CD4-positive, alpha-beta memory T cell (primary cell): Measurements from ENCODE around the gene ICE1. TPM values are rescaled to one million over a fixed set of nuclear protein-coding genes. Genes with fewer than 3 reads are reported as not detected.
"Not testable (repeated sequence)": the region's sequence is repeated elsewhere in the genome, so short reads cannot be mapped to it uniquely, and the experiment has no call there.

Source experiments
- CTCF ChIA-PET: fragments of 350-600 bp; sonication (Branson Sonifier 250); formaldehyde crosslinking; loops from one replicate; lab custom pipeline; 2021; ENCODE audit warnings: inconsistent platforms; ENCODE audit not compliant: partially characterized antibody; lab: Charles Lee
- POLR2A ChIA-PET: fragments of 350-600 bp; sonication (Branson Sonifier 250); formaldehyde crosslinking; loops from one replicate; lab custom pipeline; 2021; ENCODE audit not compliant: partially characterized antibody; lab: Charles Lee
- DNase-seq, 5 donors: peaks; one replicate each; pipeline versions ENCODE4 v3.0.0 to v3.0.0-alpha.2; 2020 to 2022; ENCODE audit warnings: mixed read lengths in 1 of 5
- H3K27ac ChIP-seq: one replicate; pipeline ENCODE4 v1.7.0; 2013; ENCODE audit warnings: low read depth, low read length
- H3K27me3 ChIP-seq: 2 replicates; pipeline ENCODE4 v1.7.0; 2013; ENCODE audit warnings: mild to moderate bottlenecking, low read length, moderate library complexity; ENCODE audit not compliant: insufficient read depth
- H3K36me3 ChIP-seq: 2 replicates; pipeline ENCODE4 v1.7.0; 2013; ENCODE audit warnings: mild to moderate bottlenecking, low read length, moderate library complexity; ENCODE audit not compliant: insufficient read depth
- H3K4me1 ChIP-seq: 2 replicates; pipeline ENCODE4 v1.7.0; 2013; ENCODE audit warnings: mild to moderate bottlenecking, low read length, moderate library complexity; ENCODE audit not compliant: insufficient read depth
- H3K4me3 ChIP-seq, 2 donors: one replicate each; pipeline ENCODE4 v1.7.0; 2013; ENCODE audit warnings: low read length in 2 of 2, mild to moderate bottlenecking in 1 of 2
- H3K9me3 ChIP-seq, 2 donors: one replicate each; pipeline ENCODE4 v1.7.0; 2013; ENCODE audit warnings: low read length in 2 of 2, control low read depth in 1 of 2; ENCODE audit not compliant: control insufficient read depth in 1 of 2
- H3K27ac Mint-ChIP-seq, 7 donors: one replicate each; pipeline ENCODE4 v1.8.0; 2020 to 2021; ENCODE audit warnings: mixed read lengths in 7 of 7, mild to moderate bottlenecking in 6 of 7, inconsistent platforms in 3 of 7, moderate library complexity in 3 of 7
- H3K27me3 Mint-ChIP-seq, 2 donors: one replicate each; pipeline ENCODE4 v1.8.0; 2020 to 2021; ENCODE audit warnings: mixed read lengths in 2 of 2
- H3K36me3 Mint-ChIP-seq, 2 donors: one replicate each; pipeline ENCODE4 v1.8.0; 2020 to 2021; ENCODE audit warnings: mixed read lengths in 2 of 2, inconsistent platforms in 1 of 2, mild to moderate bottlenecking in 1 of 2
- H3K4me1 Mint-ChIP-seq, 4 donors: one replicate each; pipeline ENCODE4 v1.8.0; 2020 to 2021; ENCODE audit warnings: mixed read lengths in 4 of 4, mild to moderate bottlenecking in 1 of 4
- H3K4me3 Mint-ChIP-seq, 8 donors: one replicate each; pipeline ENCODE4 v1.8.0; 2020 to 2021; ENCODE audit warnings: mixed read lengths in 8 of 8, mild to moderate bottlenecking in 7 of 8, moderate library complexity in 6 of 8, inconsistent platforms in 3 of 8
- H3K9me3 Mint-ChIP-seq, 8 donors: one replicate each; pipeline ENCODE4 v1.8.0; 2020 to 2021; ENCODE audit warnings: mixed read lengths in 8 of 8, mild to moderate bottlenecking in 5 of 8, inconsistent platforms in 3 of 8, moderate library complexity in 1 of 8
- intact Hi-C: fragments of 100-400 bp; cut with micrococcal nuclease; formaldehyde crosslinking; loops from one replicate; pipeline ENCODE4 v1.15.1; 2023
- polyA plus RNA-seq, 2 donors: library from polyadenylated mRNA; unstranded; fragments of 300-500 nt; fragmentation: Illumina TruSeq; gene quantifications; one replicate each; pipeline ENCODE4 v1.2.3, GENCODE V29; 2021
- total RNA-seq, 2 experiments: library from RNA; stranded (reverse); gene quantifications; one replicate each; pipeline ENCODE4 v1.2.3, GENCODE V29; 2021

ICE1 gene
- total and polyA plus RNA-seq, 4 experiments from 2014 or later = 8.9 to 52.1 (median 36.4) TPM

DNA sequence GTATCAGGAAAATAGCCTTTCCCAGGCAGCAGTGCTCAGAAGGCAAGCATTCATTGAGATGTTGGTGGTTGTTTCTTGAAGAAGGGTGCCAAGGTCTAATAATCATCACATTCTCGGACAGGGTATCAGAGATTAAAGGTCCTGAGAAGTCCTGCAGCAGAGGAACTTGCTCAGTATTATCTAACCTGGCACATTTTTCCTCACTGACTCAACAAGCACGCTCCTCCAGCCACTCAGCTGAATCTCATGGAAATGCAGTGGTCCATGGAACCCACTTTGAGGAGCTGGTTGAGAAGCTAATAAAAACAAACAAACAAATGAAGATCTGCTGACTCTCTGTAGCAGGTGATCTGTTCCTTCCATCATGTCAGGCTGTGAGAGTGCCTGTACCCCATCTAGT, 35.3 kb upstream of the ICE1 start:
- H3K4me1 Mint-ChIP-seq = no peaks in the 10 kb centered on the region
- H3K27me3 Mint-ChIP-seq = no peaks in the 10 kb centered on the region
- H3K4me3 ChIP-seq = no peak overlapping the region
- no peaks in the 10 kb centered on the region for H3K4me1 ChIP-seq
- ChIA-PET POLR2A (no interaction called here), CTCF (no interaction called here)
- no peak overlapping the region for H3K4me3 Mint-ChIP-seq
- intact Hi-C loops = no loop called here
- H3K27ac ChIP-seq = no peak overlapping the region
- H3K36me3 ChIP-seq = no peaks in the 10 kb centered on the region
- no peaks in the 10 kb centered on the region for H3K36me3 Mint-ChIP-seq
- H3K27me3 ChIP-seq = no peaks in the 10 kb centered on the region
- DNase-seq = no peak
- no peak overlapping the region for H3K27ac Mint-ChIP-seq
- H3K9me3 Mint-ChIP-seq = no peaks in the 10 kb centered on the region
- H3K9me3 ChIP-seq = no peaks in the 10 kb centered on the region

DNA sequence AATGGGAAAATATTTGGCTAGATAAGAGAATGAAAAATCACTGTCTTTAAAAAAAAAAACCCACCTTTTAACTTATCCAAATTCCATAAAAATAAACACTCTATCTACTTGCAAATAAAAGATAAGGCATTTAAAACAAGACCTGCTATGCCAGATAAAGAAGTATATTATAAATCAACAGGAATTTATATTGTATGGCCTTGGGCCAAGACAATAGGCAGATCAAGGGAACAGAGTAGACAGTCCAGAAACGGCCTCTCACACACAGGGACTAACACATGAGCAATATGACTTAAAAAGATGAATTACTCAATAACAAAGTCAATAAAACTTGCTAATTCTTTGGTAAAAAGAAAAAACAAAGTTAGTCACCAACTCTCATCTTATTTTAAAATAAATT, 34.7 kb upstream of the ICE1 start:
- Mint-ChIP-seq H3K4me3 (no peak overlapping the region), H3K4me1 (no peaks in the 10 kb centered on the region), H3K9me3 (no peaks in the 10 kb centered on the region), H3K36me3 (peaks cover 0 to 2% of the 10 kb centered on the region in 2 donors), H3K27me3 (no peaks in the 10 kb centered on the region), H3K27ac (no peak overlapping the region)
- no peak for DNase-seq
- H3K27me3 ChIP-seq = no peaks in the 10 kb centered on the region
- H3K4me3 ChIP-seq = no peak overlapping the region
- no peaks in the 10 kb centered on the region for H3K36me3 ChIP-seq
- ChIA-PET POLR2A (no interaction called here), CTCF (no interaction called here)
- no peak overlapping the region for H3K27ac ChIP-seq
- no peaks in the 10 kb centered on the region for H3K4me1 ChIP-seq
- intact Hi-C loops = no loop called here
- H3K9me3 ChIP-seq = no peaks in the 10 kb centered on the region

DNA sequence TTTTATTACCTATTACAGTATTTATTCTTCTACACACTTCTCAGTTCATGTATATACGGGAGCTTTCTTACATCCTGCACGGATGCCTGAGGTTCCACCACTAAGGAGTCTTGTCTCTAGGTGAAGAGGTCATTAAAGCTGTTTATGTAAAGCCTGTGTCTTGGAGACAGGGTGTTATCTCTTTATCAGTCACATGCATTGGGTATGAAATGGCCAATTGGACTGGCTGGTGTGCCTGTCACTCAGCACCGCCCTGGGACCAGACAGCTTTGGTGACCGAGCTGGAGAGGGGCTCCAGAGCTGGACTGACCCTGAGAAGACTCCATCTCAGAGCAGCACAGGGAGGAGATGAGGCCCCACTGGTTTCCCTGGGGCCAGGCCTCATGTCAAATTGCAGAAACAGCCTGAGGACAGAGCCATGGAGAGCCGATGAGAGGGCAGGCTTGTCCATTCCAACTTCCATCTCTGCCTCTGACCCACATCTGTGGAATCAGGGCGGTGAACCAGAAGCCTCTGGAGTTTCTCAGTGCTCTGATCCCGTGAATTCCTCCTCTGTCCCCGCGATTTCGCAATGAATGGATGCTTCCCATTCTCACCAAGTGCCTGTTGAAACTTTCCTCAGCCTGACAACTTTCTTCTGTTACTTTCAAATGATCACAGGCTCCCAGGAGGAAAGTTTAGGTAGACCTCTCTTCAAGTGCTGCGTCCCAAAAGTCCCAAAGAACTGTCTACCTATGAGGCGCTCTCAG, 32.2 kb upstream of the ICE1 start:
- H3K9me3 ChIP-seq, H3K27ac Mint-ChIP-seq, H3K4me1 Mint-ChIP-seq, H3K27me3 ChIP-seq, H3K36me3 ChIP-seq, H3K9me3 Mint-ChIP-seq, H3K27me3 Mint-ChIP-seq, POLR2A ChIA-PET, DNase-seq, intact Hi-C loops, CTCF ChIA-PET, H3K4me1 ChIP-seq, H3K27ac ChIP-seq, H3K4me3 ChIP-seq, H3K4me3 Mint-ChIP-seq: not testable (repeated sequence)
- H3K36me3 Mint-ChIP-seq = peaks cover 3 to 11% of the 10 kb centered on the region in 2 donors

DNA sequence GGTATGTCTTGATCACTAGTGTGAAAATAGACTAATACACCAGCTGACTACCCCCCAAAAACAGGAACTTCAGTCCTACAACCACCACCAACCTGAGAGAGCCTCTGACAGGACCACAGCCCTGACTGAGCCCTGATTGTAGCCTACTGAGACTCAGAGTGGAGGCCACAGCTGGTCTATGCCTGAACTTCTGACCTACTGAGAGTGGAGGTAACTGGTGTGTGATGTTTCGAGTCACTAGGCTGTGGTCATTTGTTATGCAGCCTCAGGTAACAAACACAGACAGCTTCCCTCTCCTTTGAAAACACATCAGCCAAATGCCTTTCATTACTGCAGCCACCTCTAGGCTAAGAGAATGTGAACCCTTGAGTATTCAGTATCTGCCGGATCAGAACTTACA, 30.0 kb upstream of the ICE1 start:
- H3K27ac Mint-ChIP-seq, H3K4me1 Mint-ChIP-seq, intact Hi-C loops, CTCF ChIA-PET, POLR2A ChIA-PET, H3K4me3 ChIP-seq, H3K4me3 Mint-ChIP-seq, H3K4me1 ChIP-seq, H3K27me3 ChIP-seq, H3K27me3 Mint-ChIP-seq, H3K9me3 ChIP-seq, H3K27ac ChIP-seq, H3K36me3 ChIP-seq, H3K9me3 Mint-ChIP-seq, DNase-seq: not testable (repeated sequence)
- H3K36me3 Mint-ChIP-seq = peaks cover 3 to 11% of the 10 kb centered on the region in 2 donors

DNA sequence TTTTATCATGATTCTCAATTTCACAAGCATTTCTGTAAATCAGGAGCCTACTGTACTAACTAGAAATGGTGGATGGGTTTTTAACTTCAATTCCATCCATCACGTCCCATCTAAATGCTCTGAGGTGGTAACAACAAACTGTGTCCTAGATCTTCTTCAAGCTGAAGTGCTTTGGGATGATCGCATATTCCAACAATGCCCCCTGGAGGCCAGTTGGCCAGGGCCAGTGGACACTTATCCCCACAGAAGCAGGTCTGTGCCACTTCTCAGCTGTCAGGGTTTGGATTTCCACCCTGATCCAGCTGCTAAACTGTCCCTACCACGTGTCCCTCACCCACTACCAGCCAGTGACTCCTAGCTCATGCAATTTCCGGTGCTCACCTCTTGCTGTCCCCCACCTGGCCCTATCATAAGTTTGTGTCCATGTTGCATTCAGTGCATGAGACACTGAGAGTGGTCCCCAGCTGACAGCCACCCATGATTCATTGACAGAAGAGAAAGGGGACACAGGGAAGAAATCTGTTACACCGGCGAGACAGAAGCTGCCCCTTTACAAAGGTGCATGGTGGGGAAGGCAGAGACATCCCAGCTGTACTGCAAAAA, 28.0 kb upstream of the ICE1 start:
- intact Hi-C loops, H3K9me3 Mint-ChIP-seq, H3K27ac ChIP-seq, H3K4me1 ChIP-seq, H3K4me3 ChIP-seq, H3K27me3 Mint-ChIP-seq, H3K27me3 ChIP-seq, H3K27ac Mint-ChIP-seq, CTCF ChIA-PET, H3K4me1 Mint-ChIP-seq, DNase-seq, H3K36me3 ChIP-seq, POLR2A ChIA-PET, H3K9me3 ChIP-seq, H3K4me3 Mint-ChIP-seq: not testable (repeated sequence)
- H3K36me3 Mint-ChIP-seq = peaks cover 3 to 13% of the 10 kb centered on the region in 2 donors

DNA sequence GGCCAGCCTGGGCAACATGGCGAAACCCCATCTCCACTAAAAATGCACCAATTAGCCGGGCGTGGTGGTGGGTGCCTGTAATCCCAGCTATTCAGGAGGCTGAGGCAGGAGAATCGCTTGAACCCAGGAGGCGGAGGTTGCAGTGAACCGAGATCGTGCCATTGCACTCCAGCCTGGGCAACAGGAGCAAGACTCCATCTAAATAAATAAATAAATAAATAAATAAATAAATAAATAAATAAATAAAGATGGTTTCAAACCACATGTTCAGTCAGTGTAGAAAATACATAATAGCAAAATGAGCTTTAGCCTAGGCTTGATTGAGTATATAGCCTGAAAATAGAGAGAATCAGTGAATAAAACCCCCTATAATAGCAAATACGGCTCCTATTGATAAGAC, 27.4 kb upstream of the ICE1 start:
- intact Hi-C loops, H3K4me1 ChIP-seq, H3K27me3 Mint-ChIP-seq, POLR2A ChIA-PET, H3K4me3 Mint-ChIP-seq, H3K27me3 ChIP-seq, H3K9me3 ChIP-seq, CTCF ChIA-PET, H3K36me3 ChIP-seq, H3K27ac ChIP-seq, H3K27ac Mint-ChIP-seq, H3K9me3 Mint-ChIP-seq, H3K4me1 Mint-ChIP-seq, DNase-seq, H3K4me3 ChIP-seq: not testable (repeated sequence)
- peaks cover 3 to 17% of the 10 kb centered on the region in 2 donors for H3K36me3 Mint-ChIP-seq

DNA sequence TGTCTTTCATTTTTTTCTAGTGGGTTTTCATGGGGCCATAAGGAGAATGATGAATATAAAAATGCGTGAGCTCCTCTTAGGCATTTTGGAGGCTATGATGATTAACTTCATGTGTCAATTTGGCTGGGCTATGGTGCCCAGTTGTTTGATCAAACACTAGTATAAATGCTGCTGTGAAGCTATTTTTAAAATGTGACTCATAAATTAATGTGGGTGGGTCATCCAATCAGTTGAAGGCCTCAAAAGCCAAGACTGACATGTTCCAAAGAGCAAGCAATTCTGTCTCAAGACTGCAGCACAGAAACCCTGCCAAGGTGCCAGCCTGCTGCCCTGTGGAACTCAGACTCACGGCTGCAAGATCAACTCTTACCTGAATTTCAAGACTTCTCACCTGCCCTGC, 24.4 kb upstream of the ICE1 start:
- no peaks in the 10 kb centered on the region for H3K4me1 ChIP-seq
- H3K27ac Mint-ChIP-seq = no peak overlapping the region
- DNase-seq = no peak
- H3K9me3 Mint-ChIP-seq = peaks cover 0 to 5% (median under 1%) of the 10 kb centered on the region in 8 donors
- H3K27ac ChIP-seq = no peak overlapping the region
- H3K4me3 ChIP-seq = no peak overlapping the region
- ChIA-PET POLR2A (no interaction called here), CTCF (no interaction called here)
- no peak overlapping the region for H3K4me3 Mint-ChIP-seq
- no peaks in the 10 kb centered on the region for H3K36me3 ChIP-seq
- no peaks in the 10 kb centered on the region for H3K9me3 ChIP-seq
- intact Hi-C loops = no loop called here
- H3K4me1 Mint-ChIP-seq = no peaks in the 10 kb centered on the region
- no peaks in the 10 kb centered on the region for H3K27me3 ChIP-seq
- H3K27me3 Mint-ChIP-seq = no peaks in the 10 kb centered on the region
- peaks cover 1 to 20% of the 10 kb centered on the region in 2 donors for H3K36me3 Mint-ChIP-seq
